ENCODE results near the gene SPAG17. TPM values are rescaled to one million over a fixed set of nuclear protein-coding genes. Genes with fewer than 3 reads are reported as not detected.

Gene SPAG17
- polyA plus RNA-seq, 1 donor from 2014 or later, result 0.25 TPM

- Histone ChIP-seq H3K9me2 (ENCODE audit: insufficient read depth, low read length) (no peaks in the 10 kb centered on the region), H3K4me2 (ENCODE audit: low read length) (no peak overlapping the region), H3K4me3 (ENCODE audit: low read length) (no peak overlapping the region), H3K79me2 (replicated peaks; ENCODE audit: insufficient read depth, low read length) (no peaks in the 10 kb centered on the region), H2AFZ (ENCODE audit: low read depth, low read length) (no peak overlapping the region), H3K27me3 (ENCODE audit: insufficient read depth, low read depth, low read length) (no peaks in the 10 kb centered on the region), H4K20me1 (ENCODE audit: insufficient read depth) (no peaks in the 10 kb centered on the region), H3F3A (ENCODE audit: insufficient read depth, low read length, poor library complexity, severe bottlenecking) (no peaks in the 10 kb centered on the region), H3K9ac (ENCODE audit: low read length) (no peak overlapping the region), H3K9me3 (ENCODE audit: low read length) (no peaks in the 10 kb centered on the region), H3K27ac (ENCODE audit: low read length) (no peak overlapping the region), H3K36me3 (ENCODE audit: insufficient read depth, low read length) (no peaks in the 10 kb centered on the region)
- TF ChIP-seq REST (IDR thresholded peaks at IDR 0.05; ENCODE audit: borderline replicate concordance) (no peak), TAF1 (IDR thresholded peaks at IDR 0.05; ENCODE audit: low read depth) (no peak), CTCF (IDR thresholded peaks at IDR 0.05; ENCODE audit: poor library complexity, severe bottlenecking) (no peak), MXI1 (conservative IDR thresholded peaks at IDR 0.05; ENCODE audit: poor library complexity, severe bottlenecking) (no peak), EZH2 (IDR thresholded peaks at IDR 0.05; ENCODE audit: borderline replicate concordance, insufficient read depth, low read length, poor library complexity, severe bottlenecking) (no peak), RAD21 (conservative IDR thresholded peaks at IDR 0.05) (no peak), EP300 (conservative IDR thresholded peaks at IDR 0.05; ENCODE audit: poor library complexity, severe bottlenecking) (no peak), POLR2AphosphoS5 (IDR thresholded peaks at IDR 0.05) (no peak), SMC3 (conservative IDR thresholded peaks at IDR 0.05; ENCODE audit: poor library complexity) (no peak)
Observed at GRCh38 chr1:117985973-117986372, 199.1 kb downstream of the SPAG17 start.

- H3K9me2 ChIP-seq (ENCODE audit: insufficient read depth, low read length), result no peaks in the 10 kb centered on the region
- H4K20me1 ChIP-seq (ENCODE audit: insufficient read depth), result no peaks in the 10 kb centered on the region
- H3K79me2 ChIP-seq (replicated peaks; ENCODE audit: insufficient read depth, low read length), result no peaks in the 10 kb centered on the region
- H3K27me3 ChIP-seq (ENCODE audit: insufficient read depth, low read depth, low read length), result no peaks in the 10 kb centered on the region
- H3K36me3 ChIP-seq (ENCODE audit: insufficient read depth, low read length), result no peaks in the 10 kb centered on the region
- no peak overlapping the region for H2AFZ ChIP-seq (ENCODE audit: low read depth, low read length)
- H3K27ac ChIP-seq (ENCODE audit: low read length), result no peak overlapping the region
- H3F3A ChIP-seq (ENCODE audit: insufficient read depth, low read length, poor library complexity, severe bottlenecking), result no peaks in the 10 kb centered on the region
- no peaks in the 10 kb centered on the region for H3K9me3 ChIP-seq (ENCODE audit: low read length)
- H3K4me2 ChIP-seq (ENCODE audit: low read length), result no peak overlapping the region
- H3K4me3 ChIP-seq (ENCODE audit: low read length), result no peak overlapping the region
- no peak overlapping the region for H3K9ac ChIP-seq (ENCODE audit: low read length)
- TF ChIP-seq EP300 (conservative IDR thresholded peaks at IDR 0.05; ENCODE audit: poor library complexity, severe bottlenecking) (no peak), EZH2 (IDR thresholded peaks at IDR 0.05; ENCODE audit: borderline replicate concordance, insufficient read depth, low read length, poor library complexity, severe bottlenecking) (no peak), REST (IDR thresholded peaks at IDR 0.05; ENCODE audit: borderline replicate concordance) (no peak), SMC3 (conservative IDR thresholded peaks at IDR 0.05; ENCODE audit: poor library complexity) (no peak), RAD21 (conservative IDR thresholded peaks at IDR 0.05) (no peak), CTCF (IDR thresholded peaks at IDR 0.05; ENCODE audit: poor library complexity, severe bottlenecking) (no peak), TAF1 (IDR thresholded peaks at IDR 0.05; ENCODE audit: low read depth) (no peak), POLR2AphosphoS5 (IDR thresholded peaks at IDR 0.05) (no peak)
Observed at GRCh38 chr1:117985239-117985638, 199.8 kb downstream of the SPAG17 start.

Data from neural cell (in vitro differentiated cells).